ENCODE measurements around the gene ANXA9.

The ANXA9 gene, protein sequence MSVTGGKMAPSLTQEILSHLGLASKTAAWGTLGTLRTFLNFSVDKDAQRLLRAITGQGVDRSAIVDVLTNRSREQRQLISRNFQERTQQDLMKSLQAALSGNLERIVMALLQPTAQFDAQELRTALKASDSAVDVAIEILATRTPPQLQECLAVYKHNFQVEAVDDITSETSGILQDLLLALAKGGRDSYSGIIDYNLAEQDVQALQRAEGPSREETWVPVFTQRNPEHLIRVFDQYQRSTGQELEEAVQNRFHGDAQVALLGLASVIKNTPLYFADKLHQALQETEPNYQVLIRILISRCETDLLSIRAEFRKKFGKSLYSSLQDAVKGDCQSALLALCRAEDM

DNA sequence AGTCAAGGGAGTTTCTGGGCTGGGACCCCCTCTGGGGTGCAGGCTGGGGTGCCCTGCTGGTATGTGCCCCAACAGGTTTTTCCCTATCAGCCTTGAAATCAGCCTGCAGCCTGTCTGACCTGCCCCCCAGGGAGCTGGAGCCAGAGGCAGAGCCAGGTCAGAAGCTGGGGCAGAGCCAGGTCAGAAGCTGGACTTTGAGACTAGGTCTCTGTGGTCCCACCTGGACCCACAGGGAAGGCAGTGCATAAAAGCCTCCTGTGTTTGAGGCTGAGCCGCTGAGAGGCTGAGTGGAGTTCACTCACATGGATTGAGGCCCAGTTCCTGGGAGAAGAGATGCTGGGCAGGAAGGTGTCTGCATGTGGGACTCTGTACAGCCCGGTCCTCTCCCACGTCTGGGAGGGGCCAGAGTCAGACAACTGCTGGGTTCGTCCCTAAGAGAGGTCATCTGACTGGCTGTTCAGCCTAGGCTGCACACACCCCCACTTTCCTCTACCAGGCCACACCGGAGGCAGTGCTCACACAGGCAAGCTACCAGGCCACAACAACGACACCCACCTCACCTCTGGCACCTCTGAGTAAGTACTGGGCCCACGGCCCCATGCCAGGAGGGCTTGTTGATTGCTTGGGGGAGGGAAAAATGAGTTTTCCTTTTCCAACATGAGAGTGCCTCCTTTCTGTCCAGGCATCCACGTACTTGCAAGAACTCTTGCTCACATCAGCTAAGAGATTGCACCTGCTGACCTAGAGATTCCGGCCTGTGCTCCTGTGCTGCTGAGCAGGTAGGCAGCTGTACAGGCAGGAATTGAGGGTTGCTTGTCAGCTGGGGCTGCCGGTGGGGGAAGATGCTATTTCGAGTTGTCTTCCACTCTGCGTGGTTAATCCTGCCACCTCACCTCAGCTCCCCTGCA lies at the start of gene ANXA9:
ANXA9 (plus strand) TSS at position 488 of the 908 bp plus-strand sequence. CDS start 814 bp downstream, outside the sequence.
- no peak for DNase-seq

DNA sequence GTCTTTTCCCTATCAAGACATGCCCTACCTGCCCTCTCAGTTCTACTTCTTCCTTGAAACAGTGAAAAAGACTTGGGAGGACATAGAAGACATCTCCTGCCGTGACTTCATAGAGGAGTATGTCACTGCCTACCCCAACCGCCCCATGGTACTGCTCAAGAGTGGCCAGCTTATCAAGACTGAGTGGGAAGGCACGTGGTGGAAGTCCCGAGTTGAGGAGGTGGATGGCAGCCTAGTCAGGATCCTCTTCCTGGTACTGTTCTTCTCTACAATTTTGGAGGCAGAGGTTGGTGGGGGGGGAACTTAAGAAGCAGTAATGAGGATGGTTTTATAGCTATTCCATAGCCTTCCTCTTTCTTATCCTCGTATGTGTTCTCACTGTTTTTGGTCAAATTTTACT lies 37.2 kb upstream of the ANXA9 start:
- DNase-seq = no peak

DNA sequence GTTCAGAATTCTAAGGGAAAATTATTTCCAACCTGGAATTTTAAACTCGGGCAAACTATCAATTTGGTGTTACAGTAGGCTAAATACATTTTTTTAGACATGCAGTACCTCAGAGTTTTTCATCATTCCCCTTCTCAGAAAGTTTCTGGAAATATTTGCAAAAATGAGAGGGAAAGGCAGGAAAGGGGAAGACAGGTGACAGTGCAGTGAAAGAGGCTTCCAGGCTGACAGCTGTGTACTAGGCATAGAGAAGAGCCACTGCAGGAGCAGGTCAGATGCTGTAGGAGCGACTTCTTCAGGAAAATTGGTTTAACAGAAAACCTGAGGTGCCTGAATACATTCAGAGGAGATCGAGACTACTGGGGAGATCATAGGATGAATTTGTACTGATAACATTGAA lies 27.4 kb upstream of the ANXA9 start:
- DNase-seq = no peak

DNA sequence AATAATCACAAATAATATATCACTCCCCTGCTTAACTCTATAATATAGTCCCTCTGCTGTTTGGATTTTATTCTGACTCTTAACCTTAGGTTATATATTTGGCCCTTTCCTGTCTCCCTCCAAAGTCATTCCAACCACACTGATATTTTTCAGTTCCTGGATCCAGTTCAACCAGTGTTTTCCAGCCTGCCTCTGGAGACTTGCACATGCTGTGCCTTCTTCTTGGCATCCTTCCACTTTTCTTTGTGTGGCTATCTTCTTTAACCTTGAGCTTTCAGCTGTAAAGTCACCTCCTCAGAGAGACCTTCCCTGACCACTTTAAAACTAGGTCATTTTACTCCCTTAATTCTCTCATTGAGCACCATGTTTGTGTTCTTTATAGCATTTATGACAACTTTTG lies 26.8 kb upstream of the ANXA9 start:
- DNase-seq = no peak

DNA sequence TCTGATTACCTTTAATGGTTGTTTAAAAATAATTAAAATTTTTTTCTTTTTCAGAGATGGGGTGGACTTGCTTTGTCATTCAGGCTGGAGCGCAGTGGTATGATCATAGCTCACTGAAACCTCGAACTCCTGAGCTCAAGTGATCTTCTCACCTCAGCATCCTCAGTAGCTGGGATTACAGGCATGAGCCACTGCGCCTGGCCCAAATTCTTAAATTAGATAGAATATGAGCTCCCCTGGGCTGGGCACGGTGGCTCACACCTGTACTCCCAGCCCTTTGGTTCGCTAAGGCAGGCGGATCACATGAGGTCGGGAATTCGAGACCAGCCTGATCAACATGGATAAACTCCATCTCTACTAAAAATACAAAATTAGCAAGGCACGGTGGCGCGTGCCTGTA lies 24.4 kb upstream of the ANXA9 start:
- DNase-seq = no peak

DNA sequence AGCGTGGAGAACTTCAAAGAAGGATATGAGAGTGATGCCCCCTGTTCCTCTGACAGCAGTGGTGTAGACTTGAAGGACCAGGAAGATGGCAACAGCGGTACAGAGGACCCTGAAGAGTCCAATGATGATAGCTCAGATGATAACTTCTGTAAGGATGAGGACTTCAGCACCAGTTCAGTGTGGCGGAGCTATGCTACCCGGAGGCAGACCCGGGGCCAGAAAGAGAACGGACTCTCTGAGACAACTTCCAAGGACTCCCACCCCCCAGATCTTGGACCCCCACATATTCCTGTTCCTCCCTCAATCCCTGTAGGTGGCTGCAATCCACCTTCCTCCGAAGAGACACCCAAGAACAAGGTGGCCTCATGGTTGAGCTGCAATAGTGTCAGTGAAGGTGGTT lies 21.4 kb upstream of the ANXA9 start:
- no peak for DNase-seq

DNA sequence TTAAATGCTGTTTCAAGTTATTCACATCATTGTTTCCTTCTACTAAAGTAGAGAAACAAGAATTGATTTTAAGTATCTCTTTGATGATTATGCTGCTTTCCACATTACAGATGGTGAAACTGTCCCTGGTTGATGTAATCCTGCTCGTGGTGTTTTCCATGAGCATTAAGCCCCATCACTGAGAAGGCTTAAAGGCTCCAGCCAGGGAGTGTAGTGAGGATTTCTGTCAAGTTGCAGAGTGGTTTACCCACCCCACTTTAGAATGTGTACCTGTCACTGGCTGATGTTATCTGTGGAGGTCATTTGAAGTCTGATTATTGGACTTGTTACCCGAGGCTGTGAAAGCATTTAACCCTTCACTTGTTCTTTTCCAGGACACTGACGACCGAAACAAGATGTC lies 20.3 kb upstream of the ANXA9 start:
- peak; percentile 27 for DNase-seq

DNA sequence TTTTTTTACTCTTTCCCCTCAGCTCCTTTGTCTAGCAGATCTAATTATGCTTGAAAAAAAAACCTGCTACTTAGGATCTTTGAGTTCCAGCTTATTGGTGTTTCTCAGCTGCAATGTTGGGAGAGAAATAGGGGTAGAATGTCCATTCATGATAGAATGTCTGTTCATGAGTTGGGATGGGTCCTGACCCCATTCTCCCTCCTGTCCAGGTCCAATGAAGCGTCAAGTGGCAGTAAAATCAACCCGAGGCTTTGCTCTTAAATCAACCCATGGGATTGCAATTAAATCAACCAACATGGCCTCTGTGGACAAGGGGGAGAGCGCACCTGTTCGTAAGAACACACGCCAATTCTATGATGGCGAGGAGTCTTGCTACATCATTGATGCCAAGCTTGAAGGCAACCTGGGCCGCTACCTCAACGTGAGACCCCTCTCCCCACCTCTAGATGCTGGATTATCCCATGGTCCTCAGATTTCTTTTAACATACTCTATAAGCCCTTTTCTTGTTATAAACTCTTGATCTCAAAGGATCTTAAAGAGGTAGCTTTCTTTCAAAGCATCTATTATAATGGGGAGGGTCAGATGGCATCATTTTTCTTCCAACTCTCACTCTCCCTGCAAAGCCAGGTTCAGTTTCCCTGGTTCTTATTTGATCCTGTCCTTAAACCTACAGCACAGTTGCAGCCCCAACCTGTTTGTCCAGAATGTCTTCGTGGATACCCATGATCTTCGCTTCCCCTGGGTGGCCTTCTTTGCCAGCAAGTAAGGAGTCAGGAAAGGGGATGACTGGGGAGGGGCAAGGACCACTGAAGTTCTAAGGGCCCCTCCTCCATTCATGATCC lies 18.6 kb upstream of the ANXA9 start:
- DNase-seq = no peak

DNA sequence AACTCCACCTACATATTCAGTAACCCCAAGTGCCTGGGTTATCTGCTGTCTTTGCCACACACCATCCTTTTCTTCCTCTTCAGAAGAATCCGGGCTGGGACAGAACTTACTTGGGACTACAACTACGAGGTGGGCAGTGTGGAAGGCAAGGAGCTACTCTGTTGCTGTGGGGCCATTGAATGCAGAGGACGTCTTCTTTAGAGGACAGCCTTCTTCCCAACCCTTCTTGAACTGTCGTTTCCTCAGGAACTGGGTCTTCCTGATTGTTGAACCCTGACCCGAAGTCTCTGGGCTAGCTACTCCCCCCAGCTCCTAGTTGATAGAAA lies 18.0 kb upstream of the ANXA9 start:
- no peak for DNase-seq

DNA sequence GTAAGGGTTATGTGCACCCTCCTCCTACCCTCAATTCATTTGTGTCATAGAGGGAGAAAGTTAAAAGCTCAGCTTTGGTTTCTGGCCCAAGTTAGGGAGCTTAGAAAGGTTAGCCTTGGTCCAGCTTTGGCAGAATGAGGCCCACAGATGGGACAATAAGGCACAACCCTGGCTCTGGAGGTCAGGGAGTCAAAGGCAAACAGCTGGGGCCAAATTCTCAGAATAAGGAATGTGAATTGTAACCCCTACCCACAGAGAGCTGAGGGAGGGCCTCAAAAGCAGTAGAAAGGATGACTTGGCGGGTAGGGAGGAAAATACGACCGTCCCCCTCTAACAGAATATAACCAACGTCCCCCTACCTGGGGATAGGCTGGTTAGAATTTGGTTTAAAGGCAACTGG lies 16.5 kb upstream of the ANXA9 start:
- DNase-seq = no peak

DNA sequence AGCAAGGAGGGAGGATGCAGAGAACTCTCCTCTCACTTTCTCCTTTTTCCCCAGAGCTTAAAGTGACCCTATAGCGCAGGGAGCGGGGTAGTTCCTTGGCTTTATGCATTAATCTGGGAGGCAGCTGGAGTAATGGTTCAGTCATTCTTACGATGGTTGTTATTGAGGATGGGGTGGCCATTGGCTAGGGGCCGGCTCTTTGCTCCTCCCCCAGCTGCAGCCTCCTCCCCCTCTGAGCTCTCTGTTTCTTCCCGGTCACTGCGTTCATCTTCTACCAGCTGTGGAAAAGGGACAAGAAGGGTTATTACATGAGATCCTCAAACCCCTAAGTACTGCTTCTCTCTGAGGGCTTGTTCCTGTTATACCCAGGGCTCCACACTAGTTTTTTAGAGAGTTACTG lies 16.1 kb upstream of the ANXA9 start:
- DNase-seq = no peak

DNA sequence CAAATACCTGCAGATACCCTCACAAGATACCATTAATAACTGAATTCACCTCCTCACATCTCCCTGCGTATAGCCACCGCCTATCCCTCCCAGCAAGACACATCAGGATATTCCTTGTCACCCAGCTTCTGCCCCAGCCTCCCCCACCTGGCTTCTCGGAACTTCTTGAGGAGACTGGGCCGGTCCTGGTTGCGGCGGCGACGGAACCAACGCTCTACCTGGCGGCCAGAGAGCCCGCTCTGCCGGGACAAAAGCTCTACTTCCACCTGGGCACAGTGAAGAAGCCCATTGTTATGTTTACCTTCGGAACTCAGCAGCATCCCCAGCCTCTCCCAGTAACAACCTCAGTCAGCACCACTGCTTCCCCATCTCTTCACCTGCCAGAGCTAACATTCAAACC lies 14.2 kb upstream of the ANXA9 start:
- DNase-seq = no peak

DNA sequence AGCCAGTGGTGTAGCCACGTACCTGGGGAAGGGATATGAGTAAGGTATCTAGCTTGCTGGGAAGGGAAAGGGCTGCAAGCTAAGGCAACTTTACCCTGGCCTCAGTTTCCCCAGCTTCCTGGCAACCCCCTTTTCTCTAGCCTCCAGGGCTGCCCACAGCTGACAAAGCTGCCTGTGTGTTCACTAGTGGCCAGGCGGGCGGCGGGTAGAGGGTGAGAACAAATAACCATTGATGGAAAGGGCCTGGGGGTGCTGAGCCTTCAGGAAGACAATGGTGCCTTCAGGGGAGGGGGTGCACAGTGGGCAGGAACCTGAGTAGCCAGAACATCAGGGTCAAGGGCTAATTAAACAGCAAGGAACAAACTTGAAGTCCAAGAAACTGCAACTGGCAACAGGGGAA lies 13.6 kb upstream of the ANXA9 start:
- no peak for DNase-seq

DNA sequence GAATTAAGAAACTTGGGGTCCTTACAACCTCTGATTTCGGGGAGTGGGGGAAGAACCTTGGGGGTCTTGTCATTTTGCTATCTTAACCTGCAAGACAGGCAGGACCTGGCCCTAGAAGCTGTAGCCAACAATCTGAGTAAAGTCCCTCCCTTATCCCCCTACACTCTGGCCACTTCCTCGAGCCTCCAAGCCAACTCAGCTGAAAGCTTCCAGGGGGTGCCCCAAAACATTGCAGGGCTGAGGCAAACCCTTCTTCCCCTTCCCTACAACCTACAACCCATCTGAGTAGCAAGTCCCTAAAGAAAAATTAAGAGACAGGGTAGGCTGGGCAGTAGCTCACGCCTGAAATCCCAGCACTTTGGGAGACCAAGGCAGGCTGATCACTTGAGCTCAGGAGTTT lies 12.5 kb upstream of the ANXA9 start:
- no peak for DNase-seq

DNA sequence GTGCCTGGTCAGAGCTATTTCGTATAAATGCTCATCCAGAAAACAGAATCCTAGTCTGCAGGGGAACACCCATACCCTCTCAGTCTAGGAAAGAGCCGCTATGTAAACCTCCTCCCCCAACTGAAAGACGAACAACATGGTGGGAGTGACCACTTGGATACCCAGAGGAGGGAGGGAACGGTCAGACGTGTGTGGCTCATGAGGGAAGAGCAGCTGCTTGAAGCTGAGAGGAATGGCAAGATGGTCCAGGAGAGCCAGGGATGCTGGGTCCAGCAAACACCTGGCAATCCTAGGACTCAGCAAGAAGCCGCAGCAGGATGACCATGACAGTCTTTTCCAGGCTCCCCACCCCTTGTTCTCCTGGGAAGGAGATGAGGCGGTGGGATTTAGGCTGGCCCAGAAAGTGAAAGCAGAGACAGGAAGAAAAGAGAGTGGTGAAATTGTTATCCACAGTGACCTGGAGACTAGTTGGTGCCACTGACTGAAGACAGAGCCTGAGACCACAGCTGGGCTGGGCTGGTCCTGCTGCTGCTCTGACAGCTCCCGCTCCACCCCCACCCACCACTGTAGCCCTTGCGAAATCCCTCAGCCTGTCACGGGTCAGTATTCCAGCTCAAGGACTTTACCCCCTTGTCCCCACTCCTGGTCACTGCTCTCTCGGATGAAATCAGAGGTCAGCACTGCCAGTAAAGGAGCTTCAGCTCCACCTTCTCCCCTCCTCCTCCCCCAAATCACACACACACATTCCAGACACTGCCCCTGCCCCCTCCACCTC lies 11.1 kb upstream of the ANXA9 start:
- no peak for DNase-seq

DNA sequence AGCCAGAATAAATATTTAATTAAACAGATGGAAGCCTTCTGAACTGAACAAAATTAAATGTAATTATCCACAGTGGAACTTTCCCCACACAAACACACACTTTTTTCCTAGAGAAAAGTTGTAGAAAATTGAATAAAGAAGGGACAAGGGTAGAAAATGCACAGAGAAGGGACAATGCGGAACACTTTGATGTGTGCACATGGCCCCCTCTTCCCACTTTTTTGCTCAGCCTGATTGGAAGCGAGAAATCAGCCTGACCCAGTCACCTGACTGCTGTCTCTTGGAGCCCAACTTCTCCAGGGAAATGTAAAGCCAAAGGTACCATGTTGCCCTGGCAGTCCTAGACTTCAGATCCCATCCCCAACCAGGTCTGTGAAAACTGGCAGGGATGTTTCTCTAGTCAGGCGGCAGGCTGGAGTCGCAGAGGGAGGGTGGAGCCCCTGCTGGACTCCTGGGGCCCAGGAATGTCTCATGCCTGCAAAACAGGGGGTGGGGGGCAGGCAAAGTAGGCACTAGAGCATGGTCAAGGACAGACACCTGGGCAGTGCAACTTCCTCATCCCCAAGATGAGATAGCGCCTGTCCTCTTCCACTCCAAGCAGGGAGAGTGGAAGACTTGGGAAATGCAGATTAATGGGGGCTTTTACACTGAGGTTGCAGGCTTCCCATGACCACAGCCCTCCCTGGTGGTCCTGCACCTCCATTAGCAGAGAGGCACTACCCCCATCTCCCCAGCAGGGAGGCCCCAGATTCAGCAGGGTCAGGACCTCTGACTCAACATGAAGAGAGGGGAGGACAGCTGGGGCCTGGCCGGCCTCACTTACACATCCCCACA lies 10.3 kb upstream of the ANXA9 start:
- no peak for DNase-seq

DNA sequence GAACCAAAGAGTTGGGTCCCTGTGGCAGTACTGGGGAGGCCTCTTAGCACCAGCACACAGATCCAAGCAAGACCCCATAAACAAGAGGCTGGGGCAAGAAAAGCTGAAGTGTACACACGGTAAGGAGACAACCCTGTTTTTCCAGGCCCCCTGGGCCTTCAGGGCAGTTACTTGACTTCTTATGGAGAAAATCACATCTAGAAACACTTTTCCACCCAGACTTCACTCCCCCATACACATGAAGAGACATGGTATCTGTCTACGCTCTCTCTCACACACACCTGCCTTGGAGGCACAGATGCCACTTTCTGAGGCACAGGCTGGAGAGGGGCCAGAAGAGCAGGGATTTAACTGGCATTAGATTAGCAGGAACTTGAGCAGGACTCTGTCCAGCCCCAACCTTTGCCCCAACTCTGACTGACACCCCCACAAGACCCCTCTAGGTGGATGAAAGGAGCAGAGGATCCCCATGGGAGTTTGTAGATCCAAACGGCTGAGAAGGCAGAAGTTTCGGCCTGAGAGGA lies 9.6 kb upstream of the ANXA9 start:
- DNase-seq = no peak

DNA sequence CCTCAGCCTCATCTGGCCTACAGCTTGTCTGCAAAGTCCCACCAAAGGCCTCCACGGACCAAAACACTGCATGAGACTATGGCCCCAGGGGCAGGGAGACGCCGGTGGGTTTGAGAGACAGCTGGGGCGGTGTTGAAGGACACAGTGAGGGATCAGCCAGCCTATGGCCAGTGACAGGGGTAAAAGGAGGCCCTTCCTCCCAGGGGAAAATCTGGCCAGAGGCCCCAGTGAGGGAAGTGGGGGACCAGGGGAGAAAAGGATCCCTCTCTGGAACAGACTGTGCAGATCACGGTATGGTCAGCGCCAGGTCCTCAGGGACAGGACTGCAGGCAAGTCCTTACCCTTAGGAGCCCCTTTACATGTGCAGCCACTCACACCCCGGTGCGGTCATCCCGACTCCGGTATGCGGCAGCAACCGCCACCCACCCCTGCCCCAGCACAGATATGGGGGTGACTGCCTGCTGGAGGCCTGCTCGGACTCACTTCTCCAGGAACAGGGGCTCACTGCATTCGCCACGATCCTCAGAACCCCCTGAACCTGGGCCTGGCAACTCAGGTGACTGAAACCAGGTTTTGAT lies 8.7 kb upstream of the ANXA9 start:
- DNase-seq = peak; percentile 73

DNA sequence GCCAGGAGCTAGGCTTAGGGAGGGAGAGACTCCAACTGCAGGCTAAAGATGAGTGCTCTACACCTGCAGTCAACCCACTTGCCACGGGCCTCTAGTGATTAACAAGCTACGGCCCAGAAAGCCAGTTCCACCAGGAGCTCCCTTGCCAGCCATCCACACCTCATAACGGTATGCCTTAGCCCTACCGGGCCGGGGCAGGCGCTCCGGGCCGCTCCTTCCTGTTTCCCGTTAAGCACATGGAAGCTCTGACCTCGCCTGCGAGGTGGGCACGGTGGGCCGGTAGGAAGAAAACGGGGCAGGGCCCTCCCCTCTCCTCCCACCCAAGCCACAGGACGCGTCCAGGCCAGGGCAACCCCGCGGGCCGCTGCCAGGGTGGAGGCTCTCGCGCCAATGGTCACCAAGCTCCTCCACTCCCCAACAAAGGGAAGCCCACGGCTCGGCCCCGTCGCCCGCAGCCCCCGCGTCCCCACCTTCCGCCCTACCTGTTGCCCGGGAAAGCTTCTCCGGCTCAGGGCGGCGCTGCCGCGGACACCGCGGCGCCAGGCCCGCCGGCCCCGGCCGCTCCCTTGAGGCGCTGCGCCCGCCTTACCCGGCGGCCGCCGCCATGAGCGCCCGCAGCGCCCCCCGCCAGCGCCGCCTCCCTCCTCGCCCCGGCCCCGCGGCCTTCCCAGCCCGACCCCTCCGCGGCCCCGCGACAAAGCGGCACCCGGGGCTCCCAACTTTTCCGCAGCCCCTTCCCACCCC lies 8.1 kb upstream of the ANXA9 start:
- peak; percentile 79 for DNase-seq
